Fibroblast of skin of right quadriceps (primary cell): Measurements from ENCODE around the gene RAB36.

Experiments used
- DNase-seq: peaks from one replicate; pipeline ENCODE4 v3.0.0-alpha.2; 2013

Gene RAB36

GRCh38 chr22:23138584-23139435, 6.5 kb upstream of the RAB36 start:
- no peak for DNase-seq

- DNase-seq = no peak
These were observed 4.9 kb upstream of the RAB36 start for GRCh38 chr22:23140385-23140784.

- no peak for DNase-seq
These were observed 2.7 kb upstream of the RAB36 start for GRCh38 chr22:23142546-23143105.

GRCh38 chr22:23143119-23143518, 2.2 kb upstream of the RAB36 start:
- DNase-seq = no peak

- DNase-seq = no peak
These were observed 845 bp upstream of the RAB36 start for GRCh38 chr22:23144432-23144831.

GRCh38 chr22:23145878-23146470, 697 bp downstream of the RAB36 start:
- no peak for DNase-seq

- DNase-seq = no peak
These were observed 1.4 kb downstream of the RAB36 start for GRCh38 chr22:23146478-23147205.

- DNase-seq = no peak
These were observed 2.5 kb downstream of the RAB36 start for GRCh38 chr22:23147617-23148387.

- DNase-seq = no peak
These were observed 4.5 kb downstream of the RAB36 start for GRCh38 chr22:23149743-23150238.

- no peak for DNase-seq
These were observed 5.5 kb downstream of the RAB36 start for GRCh38 chr22:23150762-23151161.

GRCh38 chr22:23151827-23152226, 6.5 kb downstream of the RAB36 start:
- no peak for DNase-seq

- DNase-seq = no peak
These were observed 7.2 kb downstream of the RAB36 start for GRCh38 chr22:23152238-23153114.

- DNase-seq = no peak
These were observed 8.7 kb downstream of the RAB36 start for GRCh38 chr22:23153994-23154393.

- DNase-seq = no peak
These were observed 9.2 kb downstream of the RAB36 start for GRCh38 chr22:23154461-23154860.

- no peak for DNase-seq
These were observed 9.9 kb downstream of the RAB36 start for GRCh38 chr22:23155143-23155542.

GRCh38 chr22:23155831-23156230, 10.6 kb downstream of the RAB36 start:
- DNase-seq = no peak

- no peak for DNase-seq
These were observed 11.0 kb downstream of the RAB36 start for GRCh38 chr22:23156286-23156685.

GRCh38 chr22:23157560-23158515, 12.6 kb downstream of the RAB36 start:
- DNase-seq = no peak

- no peak for DNase-seq
These were observed 13.4 kb downstream of the RAB36 start for GRCh38 chr22:23158516-23159290.

GRCh38 chr22:23159291-23159630, 14.0 kb downstream of the RAB36 start:
- DNase-seq = no peak
